HG03457 (cell line): ENCODE data around the gene PBLD.

Source experiments
- ATAC-seq: cut with Tn5 transposase; IDR thresholded peaks from one replicate; pipeline ENCODE4 v1.9.1; 2021; ENCODE audit warnings: moderate number of reproducible peaks; ENCODE audit not compliant: unreplicated experiment

PBLD gene

DNA sequence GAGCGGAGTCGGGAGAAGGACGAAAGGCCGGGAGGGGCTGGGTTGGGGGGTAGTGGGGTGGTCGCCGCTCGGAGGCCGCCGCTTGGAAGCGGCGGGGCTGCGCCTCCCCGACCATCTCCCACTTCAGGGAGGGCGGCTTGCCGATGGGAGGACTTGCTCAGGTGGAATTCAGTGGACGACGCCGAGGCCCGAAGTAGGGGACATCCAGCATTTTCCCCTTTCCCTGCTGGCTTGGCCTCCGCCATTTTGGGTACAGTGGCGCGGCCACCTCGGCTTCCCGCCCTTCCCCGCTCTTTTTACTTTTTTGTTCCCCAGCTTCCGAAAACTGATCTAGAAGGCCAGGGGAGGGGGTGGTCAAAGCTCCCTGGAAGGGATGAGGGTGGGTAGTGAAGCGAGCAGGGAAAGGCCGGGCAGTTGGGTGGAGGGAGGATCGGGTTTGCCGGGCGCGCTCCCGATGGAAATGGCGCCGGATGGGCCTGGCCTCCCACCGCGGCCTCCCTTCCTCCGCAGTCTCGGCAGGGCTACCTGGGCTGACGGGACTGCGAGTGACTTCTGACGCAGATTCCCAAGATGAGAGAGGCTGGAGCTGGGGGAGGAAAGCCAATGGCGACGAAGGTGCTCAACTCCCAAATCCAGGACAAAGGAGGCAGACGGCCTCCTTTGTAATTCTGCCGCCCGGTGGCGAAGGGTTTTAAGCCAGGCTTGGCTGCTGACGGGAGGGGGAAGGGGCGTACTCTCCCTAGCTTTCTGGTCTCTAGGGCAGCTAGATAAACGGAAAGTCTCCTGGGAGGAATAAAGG lies at the start of gene PBLD:
TSS of gene PBLD (minus strand) at position 670 of the 799 bp plus-strand sequence. CDS start 26,084 bp downstream, outside the sequence.
- ATAC-seq, result peak; percentile 9

GRCh38 chr10:68371604-68372003 lies 38.9 kb upstream of the PBLD start:
- no peak for ATAC-seq

DNA sequence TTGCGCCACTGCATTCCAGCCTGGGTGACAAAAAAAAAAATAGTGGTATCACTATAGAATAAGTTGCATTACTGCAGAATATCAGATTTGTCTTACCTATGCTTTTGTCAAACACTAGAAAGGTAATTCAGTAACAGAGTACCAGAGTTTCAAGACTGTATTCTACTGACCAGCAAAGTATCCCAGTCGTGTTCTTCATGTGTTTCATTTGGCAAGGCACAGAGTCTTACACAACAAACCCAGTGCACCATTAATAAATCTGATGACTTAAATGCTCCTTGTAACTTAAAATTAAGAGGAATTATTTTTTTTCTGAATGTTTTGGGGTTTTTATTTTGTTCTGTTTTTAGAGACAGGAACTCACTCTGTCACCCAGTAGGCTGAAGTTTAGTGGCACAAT lies 34.4 kb upstream of the PBLD start:
- ATAC-seq, result no peak

- no peak for ATAC-seq
These were observed 33.9 kb upstream of the PBLD start for GRCh38 chr10:68366600-68366999.

GRCh38 chr10:68365611-68366010 lies 32.9 kb upstream of the PBLD start:
- ATAC-seq, result no peak

GRCh38 chr10:68364101-68364886 lies 31.6 kb upstream of the PBLD start:
- ATAC-seq, result no peak

GRCh38 chr10:68362590-68362989 lies 29.9 kb upstream of the PBLD start:
- no peak for ATAC-seq

- ATAC-seq, result no peak
These were observed 26.5 kb upstream of the PBLD start for GRCh38 chr10:68359189-68359588.

GRCh38 chr10:68353537-68353936 lies 20.8 kb upstream of the PBLD start:
- ATAC-seq, result no peak

GRCh38 chr10:68348265-68348741 lies 15.6 kb upstream of the PBLD start:
- no peak for ATAC-seq

DNA sequence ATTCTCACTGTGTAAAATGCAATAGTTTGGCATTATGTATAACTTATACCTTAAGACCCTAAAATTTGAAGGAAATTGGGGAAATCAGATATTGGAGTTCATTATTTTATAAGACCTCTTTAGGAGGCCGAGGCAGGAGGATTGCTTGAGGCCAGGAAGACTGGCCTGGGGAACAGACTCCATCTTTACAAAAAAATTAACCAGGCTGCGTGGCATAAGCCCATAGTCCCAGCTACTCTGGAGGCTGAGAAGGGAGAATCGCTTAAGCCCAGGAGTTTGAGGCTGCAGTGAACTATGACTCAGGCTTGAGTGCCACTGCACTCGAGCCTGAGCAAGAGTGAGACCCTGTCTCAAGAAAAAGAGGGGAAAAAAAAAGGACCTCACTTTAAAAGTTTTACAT lies 14.0 kb upstream of the PBLD start:
- ATAC-seq, result no peak

DNA sequence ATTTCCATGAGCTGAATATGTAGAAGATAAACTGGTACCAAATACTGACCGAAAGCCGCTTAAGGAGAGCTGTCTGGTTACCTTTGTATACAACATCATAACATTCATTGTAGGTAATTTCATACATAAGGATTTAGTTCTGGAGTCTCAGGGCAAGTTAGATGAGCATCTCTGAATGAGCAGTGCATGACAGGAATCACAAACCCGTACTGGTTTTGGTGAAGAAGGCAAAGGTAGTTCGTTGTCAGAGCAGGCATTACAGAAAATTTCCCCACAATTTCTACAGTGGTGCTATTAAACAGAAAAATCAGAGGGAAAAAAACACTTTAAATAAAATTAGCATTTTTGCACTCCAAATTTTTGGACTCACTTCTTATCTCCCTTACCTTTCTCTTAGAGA lies 12.9 kb upstream of the PBLD start:
- no peak for ATAC-seq

- ATAC-seq, result no peak
These were observed 10.3 kb upstream of the PBLD start for GRCh38 chr10:68342909-68343516.

DNA sequence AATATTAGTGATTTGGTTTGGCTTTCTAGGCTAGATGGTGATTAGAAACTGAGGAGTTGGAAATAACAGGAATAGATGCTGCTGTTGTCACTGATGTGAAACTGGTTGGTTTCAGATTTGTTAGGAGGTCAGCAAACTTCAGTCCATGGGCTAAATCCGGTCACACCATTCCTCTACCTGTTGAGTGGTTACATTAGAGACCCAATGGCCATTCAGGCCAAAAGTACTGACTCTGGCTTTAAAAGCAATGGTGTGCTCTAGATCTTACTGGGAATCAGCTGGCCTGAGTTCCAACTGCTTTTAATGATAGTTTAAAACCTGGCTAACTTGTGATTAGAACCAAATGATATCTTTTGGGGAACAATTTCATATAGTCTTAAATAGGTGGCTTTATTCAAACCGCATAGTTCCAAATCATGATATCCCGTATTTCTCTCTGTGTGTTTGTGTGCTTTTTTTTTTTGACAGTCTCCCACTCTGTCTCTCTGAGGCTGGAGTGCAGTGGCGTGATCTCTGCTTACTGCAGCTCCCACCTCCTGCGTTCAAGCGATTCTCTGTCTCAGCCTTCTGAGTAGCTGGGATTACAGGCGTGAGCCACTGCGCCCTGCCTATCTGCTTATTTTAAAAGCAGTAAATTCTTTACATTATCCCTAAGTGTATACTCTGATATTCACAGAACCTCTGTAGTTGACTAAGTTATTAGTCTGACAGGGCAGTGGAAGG lies 7.8 kb upstream of the PBLD start:
- ATAC-seq, result no peak

GRCh38 chr10:68336754-68337351 lies 4.1 kb upstream of the PBLD start:
- no peak for ATAC-seq

DNA sequence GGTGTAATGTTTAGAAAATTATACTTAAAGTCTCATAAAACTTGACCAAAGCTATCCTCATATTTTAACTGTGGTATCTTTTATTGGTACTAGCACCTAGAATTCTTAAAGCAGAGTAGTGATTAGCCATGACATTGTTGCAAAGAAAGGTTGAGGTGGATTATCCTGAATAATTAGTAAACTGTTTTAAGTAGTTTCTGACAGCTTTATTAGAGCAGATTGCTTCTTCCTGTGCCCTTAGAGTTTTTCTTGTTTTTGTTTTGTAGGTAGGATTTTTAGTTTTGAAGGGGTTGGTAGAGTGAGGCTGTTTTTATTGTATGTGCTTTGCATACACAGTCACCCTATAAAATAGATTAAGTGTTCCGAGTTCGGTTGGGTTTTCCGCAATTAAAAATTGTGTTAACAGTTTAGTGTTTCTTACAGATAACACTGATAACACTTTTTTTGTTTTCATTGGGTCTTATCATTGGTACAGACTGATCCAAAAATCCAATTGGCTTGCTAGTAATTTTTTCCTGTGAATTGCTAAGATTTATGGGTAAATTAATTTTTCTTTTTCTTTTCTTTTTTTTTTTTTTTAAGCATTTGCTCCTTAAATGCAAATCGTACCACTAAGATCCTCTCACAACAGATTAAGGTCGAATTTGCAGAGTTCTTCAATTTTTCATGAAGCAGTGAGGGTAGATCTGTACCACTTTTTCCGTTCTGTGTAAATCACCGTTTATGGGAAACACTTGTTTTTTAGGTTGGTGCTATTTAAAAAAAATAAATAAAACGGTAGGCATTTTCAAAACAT lies 2.1 kb upstream of the PBLD start:
- ATAC-seq, result no peak

DNA sequence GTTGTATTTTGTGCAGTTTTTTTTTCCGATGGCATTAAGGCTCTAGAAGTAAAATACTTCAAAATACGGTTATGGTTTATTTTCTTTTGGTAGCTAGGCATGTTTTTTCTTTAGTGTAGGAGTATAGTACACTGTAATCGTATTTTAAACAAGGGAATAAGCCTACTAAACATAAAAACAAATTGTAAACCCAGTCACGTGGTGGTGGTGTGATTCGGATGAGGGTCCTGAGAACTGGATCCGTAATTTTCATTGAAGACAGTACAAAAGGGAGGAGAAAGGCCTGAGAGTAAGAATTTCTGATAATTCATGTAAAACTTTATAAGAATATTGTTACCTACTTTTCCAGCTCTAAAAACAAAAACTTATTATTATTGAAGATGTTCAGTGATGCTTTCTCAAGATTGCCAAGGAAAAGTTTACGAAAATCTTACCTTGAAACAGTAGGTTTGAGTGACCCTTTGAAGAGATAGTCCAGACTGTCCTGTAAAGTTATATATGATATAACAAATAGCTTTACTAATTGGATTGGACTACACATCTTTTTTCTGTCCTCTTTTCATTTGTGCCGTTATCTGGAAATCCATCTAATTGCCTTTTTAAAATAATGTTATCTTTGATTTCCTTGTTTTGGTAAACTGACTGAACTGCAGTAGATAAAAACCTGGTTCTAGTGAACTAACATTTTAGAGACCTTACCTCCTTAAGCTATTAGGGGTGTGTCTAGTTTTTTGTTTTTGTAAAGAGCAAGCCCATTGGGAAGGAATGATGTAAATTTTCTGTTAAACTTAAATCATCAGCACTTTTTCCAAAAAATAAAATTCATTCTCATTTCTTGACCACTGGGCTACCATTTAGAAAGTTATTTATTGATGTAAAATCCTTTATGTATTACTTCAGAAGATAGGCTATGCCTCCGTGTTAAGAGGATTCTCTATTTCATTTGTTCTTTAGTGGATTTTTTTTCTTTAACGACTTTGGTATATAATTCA lies 1.0 kb upstream of the PBLD start:
- no peak for ATAC-seq

DNA sequence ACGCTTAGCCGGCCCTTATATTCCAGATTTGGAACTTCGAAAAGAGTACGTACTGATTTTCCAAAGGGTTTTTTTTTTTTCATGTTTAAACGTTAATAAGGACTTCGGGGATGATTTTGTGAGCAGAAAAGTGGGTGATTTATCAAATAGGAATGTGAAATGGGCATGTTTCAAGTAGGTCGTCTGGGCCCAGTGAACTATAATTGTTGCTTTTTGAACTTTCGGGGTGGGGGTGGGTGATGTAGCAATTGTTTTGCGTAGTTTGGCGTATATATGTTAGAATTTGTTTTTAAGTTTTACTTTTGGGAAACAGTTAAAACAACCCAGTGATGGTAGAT lies 299 bp upstream of the PBLD start:
- ATAC-seq, result no peak
